K562 (cell line): Measurements from ENCODE around the gene ITGAE. TPM values are rescaled to one million over a fixed set of nuclear protein-coding genes. Genes with fewer than 3 reads are reported as not detected.

Experiments
- ATAC-seq: fragments of 200-7000 bp; cut with Tn5 transposase; 3 replicates; pipeline ENCODE4 v1.9.1; 2020; ENCODE audit warnings: moderate library complexity
- BruUV-seq: library from RNA; stranded (reverse); fragments of 400-500 nt; replicated peaks from 2 replicates; lab custom pipeline; 2021; lab: Mats Ljungman, UMichigan
- CTCF ChIA-PET: fragments of 300-600 bp; formaldehyde crosslinking; extraction: SDS; loops from one replicate; lab custom pipeline; 2021; ENCODE audit warnings: low intra/inter-chr PET ratio; lab: Yijun Ruan, JAX
- POLR2A ChIA-PET: fragments of 300-600, 350-650 bp; sonication (Branson Sonifier 250); formaldehyde crosslinking; extraction: SDS; loops from one replicate; lab custom pipeline; 2021; ENCODE audit warnings: antibody characterized with exemption, inconsistent platforms; lab: Yijun Ruan, JAX
- DNase-seq, 4 experiments: peaks; one replicate each; pipeline versions ENCODE4 v3.0.0 to v3.0.0-alpha.2; 2011 to 2018; ENCODE audit warnings: low spot score in 3 of 4, mixed read lengths in 3 of 4; ENCODE audit errors: extremely low read depth in 1 of 4
- FAIRE-seq: peaks from 2 replicates; lab custom pipeline; 2011; peaks lifted over from hg19 to GRCh38; lab: Jason Lieb, UNC
- H2AFZ ChIP-seq: 2 replicates; pipeline ENCODE4 v1.6.0; 2011; ENCODE audit warnings: low read depth, low read length, control low read depth, inconsistent platforms
- H3K27ac ChIP-seq: fragments of 200-600 bp; 3 replicates; pipeline ENCODE4 v1.8.0; 2011; ENCODE audit warnings: low read depth, mild to moderate bottlenecking, control low read depth, inconsistent platforms, low read length, moderate library complexity, mixed read lengths; ENCODE audit errors: extremely low read depth
- H3K27me3 ChIP-seq, 2 experiments: fragments of 300-600 bp in 1 of 2; 2 replicates in 1 of 2; 3 replicates in 1 of 2; pipeline versions ENCODE4 v1.6.0 to v1.8.0; 2011; ENCODE audit warnings: inconsistent platforms in 2 of 2, low read length in 2 of 2, mild to moderate bottlenecking in 1 of 2, mixed read lengths in 1 of 2, moderate library complexity in 1 of 2; ENCODE audit not compliant: control insufficient read depth in 2 of 2, insufficient read depth in 2 of 2
- H3K36me3 ChIP-seq: fragments of 300-600 bp; 3 replicates; pipeline ENCODE4 v1.8.0; 2011; ENCODE audit warnings: mild to moderate bottlenecking, low read length, inconsistent platforms; ENCODE audit not compliant: control insufficient read depth, insufficient read depth
- H3K4me1 ChIP-seq, 2 experiments: fragments of 200-600 bp in 1 of 2; replicated peaks in 1 of 2; 2 replicates in 1 of 2; 3 replicates in 1 of 2; pipeline versions ENCODE4 v1.5.1 to v1.8.0; 2011; ENCODE audit warnings: inconsistent platforms in 2 of 2, low read length in 2 of 2, mild to moderate bottlenecking in 1 of 2, mixed read lengths in 1 of 2, moderate library complexity in 1 of 2; ENCODE audit not compliant: control insufficient read depth in 2 of 2, insufficient read depth in 2 of 2
- H3K4me2 ChIP-seq: 2 replicates; pipeline ENCODE4 v1.6.1; 2011; ENCODE audit warnings: low read length, control low read depth, inconsistent platforms, mixed read lengths; ENCODE audit not compliant: insufficient read depth
- H3K4me3 ChIP-seq: fragments of 200-600 bp; sonication (generic), shearing (Covaris generic); 2 replicates; pipeline ENCODE4 v1.5.1; 2016; ENCODE audit warnings: control low read depth, inconsistent platforms
- H3K79me2 ChIP-seq: fragments of 200-600 bp; 3 replicates; pipeline ENCODE4 v1.8.0; 2011; ENCODE audit warnings: low read length, inconsistent platforms; ENCODE audit not compliant: control insufficient read depth, insufficient read depth
- H3K9ac ChIP-seq, 2 experiments: 2 replicates each; pipeline versions ENCODE4 v1.6.0 to v1.6.1; 2011; ENCODE audit warnings: low read depth in 2 of 2, low read length in 2 of 2, control low read depth in 1 of 2, inconsistent platforms in 1 of 2, mild to moderate bottlenecking in 1 of 2, mixed read lengths in 1 of 2; ENCODE audit not compliant: insufficient read depth in 1 of 2
- H3K9me1 ChIP-seq: one replicate; pipeline ENCODE4 v1.6.0; 2011; ENCODE audit warnings: inconsistent platforms, mild to moderate bottlenecking, low read length, moderate library complexity; ENCODE audit not compliant: control insufficient read depth, insufficient read depth
- H3K9me3 ChIP-seq: replicated peaks from 2 replicates; pipeline ENCODE4 v1.5.1; 2011; ENCODE audit warnings: low read depth, low read length, inconsistent platforms; ENCODE audit not compliant: control insufficient read depth, insufficient read depth
- H4K20me1 ChIP-seq: replicated peaks from 2 replicates; pipeline ENCODE4 v1.6.1; 2011; ENCODE audit warnings: low read length, inconsistent platforms, mixed read lengths; ENCODE audit not compliant: control insufficient read depth, insufficient read depth
- ATF7 ChIP-seq: fragments of 450-650 bp; IDR thresholded peaks from 2 replicates; pipeline ENCODE4 v1.7.1; 2014; ENCODE audit warnings: mild to moderate bottlenecking, moderate library complexity
- CBFA2T2 ChIP-seq: fragments of 450-650 bp; conservative IDR thresholded peaks from 2 replicates; pipeline ENCODE4 v1.6.1; 2017; ENCODE audit warnings: mild to moderate bottlenecking
- CREB3L1 ChIP-seq: fragments of 450-650 bp; IDR thresholded peaks from 2 replicates; pipeline ENCODE4 v1.6.1; 2014; ENCODE audit warnings: low read depth, mild to moderate bottlenecking, moderate library complexity, borderline replicate concordance
- IRF9 ChIP-seq: fragments of 450-650 bp; IDR thresholded peaks from 2 replicates; pipeline ENCODE4 v1.6.1; 2016; ENCODE audit warnings: missing biosample characterization, missing genetic modification characterization
- JUNB ChIP-seq: fragments of 450-650 bp; formaldehyde crosslinking; conservative IDR thresholded peaks from 2 replicates; pipeline ENCODE4 v1.4.0; 2020; ENCODE audit warnings: mild to moderate bottlenecking
- NFE2 ChIP-seq: IDR thresholded peaks from 2 replicates; pipeline ENCODE4 v1.6.1; 2014; ENCODE audit warnings: antibody characterized with exemption, low read depth
- OTX1 ChIP-seq: fragments of 450-650 bp; formaldehyde crosslinking; IDR thresholded peaks from 2 replicates; pipeline ENCODE4 v1.4.0; 2022; ENCODE audit warnings: mild to moderate bottlenecking
- RAD51 ChIP-seq: fragments of 450-650 bp; IDR thresholded peaks from 2 replicates; pipeline ENCODE4 v1.7.1; 2016; ENCODE audit warnings: low read depth, mild to moderate bottlenecking, borderline replicate concordance
- TFE3 ChIP-seq: fragments of 450-650 bp; formaldehyde crosslinking; IDR thresholded peaks from 2 replicates; pipeline ENCODE4 v1.4.0; 2020; ENCODE audit warnings: mild to moderate bottlenecking, mixed read lengths
- TOE1 ChIP-seq, 2 experiments: fragments of 450-650 bp in 1 of 2; sonication (generic) in 1 of 2; formaldehyde crosslinking in 1 of 2; IDR thresholded peaks; 2 replicates each; pipeline versions ENCODE4 v1.7.1 to v1.8.0; 2016 to 2022; ENCODE audit warnings: borderline replicate concordance in 2 of 2, mild to moderate bottlenecking in 2 of 2, antibody characterized with exemption in 1 of 2, inconsistent platforms in 1 of 2, low read depth in 1 of 2, missing genetic modification reagents in 1 of 2, moderate library complexity in 1 of 2
- USF1 ChIP-seq: sonication (generic); formaldehyde crosslinking; IDR thresholded peaks from 2 replicates; pipeline ENCODE4 v1.9.0; 2022; ENCODE audit warnings: mild to moderate bottlenecking, missing genetic modification reagents
- USF2 ChIP-seq: sonication (generic); formaldehyde crosslinking; IDR thresholded peaks from 2 replicates; pipeline ENCODE4 v1.5.0; 2020; ENCODE audit warnings: missing genetic modification reagents
- ZNF197 ChIP-seq: fragments of 200-800 bp; sonication (Bioruptor generic); IDR thresholded peaks from 2 replicates; pipeline ENCODE4 v1.6.1; 2016; ENCODE audit warnings: low read depth, missing genetic modification characterization, missing compliant biosample characterization
- WGBS: fragments of 100-300 bp; shearing (Covaris generic); methylation state at CpG from one replicate; pipeline ENCODE4 v1.1.6; 2016; ENCODE audit warnings: low coverage, mixed read lengths; ENCODE audit not compliant: insufficient coverage; ENCODE audit errors: missing lambda C conversion rate; 5-methylcytosine and 5-hydroxymethylcytosine counted together
- in situ Hi-C: fragments of 300-500 bp; cut with MboI; formaldehyde crosslinking; loops from 4 replicates; pipeline ENCODE4 v1.15.0; 2018; ENCODE audit warnings: inconsistent platforms, mixed read lengths
- intact Hi-C: fragments of 100-400 bp; cut with micrococcal nuclease; formaldehyde crosslinking; loops from 2 replicates; pipeline ENCODE4 v1.14.2; 2022
- polyA plus RNA-seq, 8 experiments: library from polyadenylated mRNA; depleted of rRNA in 4 of 8; stranded (reverse) in 5 of 8; unstranded in 3 of 8; fragments of >200 nt; fragmentation: Nextera tagmentation in 2 of 8; fragmentation: Illumina TruSeq in 1 of 8; extraction: Ambion mirVana in 2 of 8; extraction: Trizol in 1 of 8; gene quantifications; 2 replicates each; pipeline versions ENCODE4 v1.2.1 to v1.2.3, GENCODE V29; 2011 to 2014; ENCODE audit warnings: inconsistent platforms in 1 of 8, missing spikeins in 1 of 8
- total RNA-seq, 7 experiments: library from RNA; depleted of rRNA in 6 of 7; stranded (reverse); fragments of >200 nt in 6 of 7; fragmentation: Illumina TruSeq in 2 of 7; extraction: Trizol in 2 of 7; gene quantifications; 2 replicates each; pipeline versions ENCODE4 v1.2.1 to v1.2.3, GENCODE V29; 2011 to 2021; ENCODE audit warnings: low replicate concordance in 1 of 7

Gene ITGAE
- total and polyA plus RNA-seq, 9 of the 15 experiments (the other 6 are each of a cell fraction or from before 2014, with no cell fraction given) = 14.8 to 160 (median 27.0) TPM

GRCh38 chr17:3759597-3760216, 41.3 kb downstream of the ITGAE start:
- Histone ChIP-seq H3K9me3 (no peaks in the 10 kb centered on the region), H3K4me1 (peaks cover 5% of the 10 kb centered on the region in 2 experiments; a peak in 4 of 5 replicates), H3K79me2 (no peaks in the 10 kb centered on the region), H3K4me3 (no peak overlapping the region), H3K36me3 (no peaks in the 10 kb centered on the region), H4K20me1 (no peaks in the 10 kb centered on the region), H3K9me1 (peaks cover 2% of the 10 kb centered on the region), H3K27me3 (no peaks in the 10 kb centered on the region), H3K27ac (no peak overlapping the region), H2AFZ (peak overlapping the region; percentile 88), H3K4me2 (peak overlapping the region; percentile 11; the same call in 1 of the 2 replicates), H3K9ac (no peak overlapping the region)
- TF ChIP-seq TOE1 (IDR thresholded peaks at IDR 0.05; ENCODE audit: borderline replicate concordance) (peak; percentile 90), TOE1 (CRISPR knock-in tag; IDR thresholded peaks at IDR 0.05; ENCODE audit: borderline replicate concordance, low read depth) (no peak), CREB3L1 (no peak), ZNF197 (no peak), JUNB (CRISPR knock-in tag) (no peak), OTX1 (CRISPR knock-in tag) (no peak), USF1 (CRISPR knock-in tag) (peak; percentile 88), ATF7 (0 out of 2 replicates have a peak, but pooled peaks have one; percentile 22), TFE3 (CRISPR knock-in tag) (peak; percentile 90), RAD51 (peak; percentile 87), IRF9 (tag) (no peak), CBFA2T2 (peak; percentile 19; the same call in 1 of the 2 replicates), NFE2 (no peak), USF2 (CRISPR knock-in tag) (peak; percentile 84)
- 38% methylated on average over 6 of the region's 6 CpGs for WGBS
- DNase-seq = peak; percentile 24 to 48 (median 42)
- intact Hi-C loops = no loop called here
- FAIRE-seq = peak; percentile 61
- POLR2A ChIA-PET = interaction anchor here (0.6 to 1.3 kb wide), 2 partner anchors 19 to 30 kb away, joined by 3 read pairs; no protein-coding TSS in a partner anchor
- 0 out of 3 replicates have a peak, but pooled peaks have one; percentile 6 for ATAC-seq
- BruUV-seq = no TSS peak
- in situ Hi-C loops = no loop called here
- CTCF ChIA-PET = no interaction called here
